SK-N-SH (cell line): ENCODE results near the gene PDIA3.

Experiments used
- EZH2phosphoT487 ChIP-seq: fragments of 200-600 bp; sonication (generic); IDR thresholded peaks from 2 replicates; pipeline ENCODE4 v1.6.1; 2017; ENCODE audit warnings: low read depth, mixed run types, mild to moderate bottlenecking, antibody characterized with exemption, moderate library complexity, borderline replicate concordance
- TF ChIP-seq, protein P1 (sequence below): fragments of 150-350 bp; IDR thresholded peaks from 2 replicates; pipeline ENCODE4 v1.6.1; 2017; ENCODE audit warnings: antibody characterized with exemption, low read length, low read depth, borderline replicate concordance

DNA sequence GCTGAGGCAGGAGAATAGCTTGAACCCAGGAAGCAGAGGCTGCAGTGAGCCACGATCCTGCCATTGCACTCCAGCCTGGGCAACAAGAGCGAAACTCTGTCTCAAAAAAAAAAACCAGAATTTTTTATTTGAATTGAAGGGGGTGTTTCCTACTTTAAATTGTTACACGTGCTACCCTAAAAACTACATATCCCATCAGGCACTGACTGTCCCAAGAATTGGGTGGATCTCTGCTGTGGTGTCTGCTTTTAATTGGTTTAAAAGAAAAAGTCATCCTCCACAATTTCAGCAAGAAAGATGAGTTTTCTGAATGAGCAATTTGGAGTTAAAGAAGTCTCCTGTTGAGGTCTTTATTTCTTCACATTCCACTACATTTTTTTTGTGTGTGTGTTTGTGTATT lies 2.1 kb downstream of the PDIA3 start:
- no peak for TF ChIP-seq EZH2phosphoT487
- TF ChIP-seq, protein P1, sequence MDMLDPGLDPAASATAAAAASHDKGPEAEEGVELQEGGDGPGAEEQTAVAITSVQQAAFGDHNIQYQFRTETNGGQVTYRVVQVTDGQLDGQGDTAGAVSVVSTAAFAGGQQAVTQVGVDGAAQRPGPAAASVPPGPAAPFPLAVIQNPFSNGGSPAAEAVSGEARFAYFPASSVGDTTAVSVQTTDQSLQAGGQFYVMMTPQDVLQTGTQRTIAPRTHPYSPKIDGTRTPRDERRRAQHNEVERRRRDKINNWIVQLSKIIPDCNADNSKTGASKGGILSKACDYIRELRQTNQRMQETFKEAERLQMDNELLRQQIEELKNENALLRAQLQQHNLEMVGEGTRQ = no peak
